T follicular helper cell (primary cell): Measurements from ENCODE around the gene CDC5L.

ENCODE experiments used
- DNase-seq: peaks from one replicate; pipeline ENCODE4 v3.0.0-alpha.2; 2020; ENCODE audit warnings: low read depth

Gene CDC5L

GRCh38 chr6:44499609-44500008, 112.1 kb downstream of the CDC5L start:
- DNase-seq: no peak
